Smooth muscle cell of bladder (primary cell): ENCODE results near the gene HYDIN. TPM values are rescaled to one million over a fixed set of nuclear protein-coding genes. Genes with fewer than 3 reads are reported as not detected.

Experiments
- total RNA-seq: library from RNA; depleted of rRNA; stranded (reverse); fragments of >200 nt; gene quantifications from 2 replicates; pipeline ENCODE4 v1.2.3, GENCODE V29; 2014

HYDIN gene
- 0.65 and 1.00 TPM in 2 replicates for total RNA-seq

GRCh38 chr16:71230122-71230845 lies at the start of gene HYDIN:
Gene HYDIN (minus strand): TSS chr16:71230722. CDS start chr16:71186895, 43,827 bp downstream.

GRCh38 chr16:70800781-70801480 lies 429.6 kb downstream of the HYDIN start, which contains the start of gene VAC14:
Gene VAC14 (minus strand): TSS chr16:70801158. CDS start chr16:70800900, 258 bp downstream.

Other genes starting within 250 kb of the HYDIN start
- gene CMTR2, start 58.7 kb upstream of the HYDIN start, total RNA-seq, result 19.1 and 21.4 TPM in 2 replicates
- gene CALB2, start 128.0 kb upstream of the HYDIN start, total RNA-seq, result 0.28 and 0.92 TPM in 2 replicates
- not detected in 2 replicates for gene TLE7, start 211.3 kb upstream of the HYDIN start, total RNA-seq
- 10.2 and 13.7 TPM in 2 replicates for gene ZNF23, start 231.5 kb upstream of the HYDIN start, total RNA-seq